AG09309 (cell line): ENCODE data around the gene STX17.

ENCODE experiments used
- DNase-seq: peaks from one replicate; pipeline ENCODE4 v3.0.0-alpha.2; 2010; ENCODE audit warnings: low read depth
- H3K4me3 ChIP-seq: 2 replicates; pipeline ENCODE4 v1.5.1; 2011; ENCODE audit warnings: mild to moderate bottlenecking, low read depth, low read length, moderate library complexity; ENCODE audit not compliant: control insufficient read depth
- TF ChIP-seq, protein P1 (sequence below): IDR thresholded peaks from 2 replicates; pipeline ENCODE4 v1.5.1; 2011; ENCODE audit warnings: mild to moderate bottlenecking, low read depth, low read length, inconsistent platforms; ENCODE audit not compliant: insufficient read depth, control insufficient read depth; ENCODE audit errors: missing control alignments

The STX17 gene

GRCh38 chr9:99878651-99879050 lies 27.8 kb upstream of the STX17 start:
- no peak overlapping the region for H3K4me3 ChIP-seq
- DNase-seq: no peak
- TF ChIP-seq, protein P1, sequence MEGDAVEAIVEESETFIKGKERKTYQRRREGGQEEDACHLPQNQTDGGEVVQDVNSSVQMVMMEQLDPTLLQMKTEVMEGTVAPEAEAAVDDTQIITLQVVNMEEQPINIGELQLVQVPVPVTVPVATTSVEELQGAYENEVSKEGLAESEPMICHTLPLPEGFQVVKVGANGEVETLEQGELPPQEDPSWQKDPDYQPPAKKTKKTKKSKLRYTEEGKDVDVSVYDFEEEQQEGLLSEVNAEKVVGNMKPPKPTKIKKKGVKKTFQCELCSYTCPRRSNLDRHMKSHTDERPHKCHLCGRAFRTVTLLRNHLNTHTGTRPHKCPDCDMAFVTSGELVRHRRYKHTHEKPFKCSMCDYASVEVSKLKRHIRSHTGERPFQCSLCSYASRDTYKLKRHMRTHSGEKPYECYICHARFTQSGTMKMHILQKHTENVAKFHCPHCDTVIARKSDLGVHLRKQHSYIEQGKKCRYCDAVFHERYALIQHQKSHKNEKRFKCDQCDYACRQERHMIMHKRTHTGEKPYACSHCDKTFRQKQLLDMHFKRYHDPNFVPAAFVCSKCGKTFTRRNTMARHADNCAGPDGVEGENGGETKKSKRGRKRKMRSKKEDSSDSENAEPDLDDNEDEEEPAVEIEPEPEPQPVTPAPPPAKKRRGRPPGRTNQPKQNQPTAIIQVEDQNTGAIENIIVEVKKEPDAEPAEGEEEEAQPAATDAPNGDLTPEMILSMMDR: no peak

DNA sequence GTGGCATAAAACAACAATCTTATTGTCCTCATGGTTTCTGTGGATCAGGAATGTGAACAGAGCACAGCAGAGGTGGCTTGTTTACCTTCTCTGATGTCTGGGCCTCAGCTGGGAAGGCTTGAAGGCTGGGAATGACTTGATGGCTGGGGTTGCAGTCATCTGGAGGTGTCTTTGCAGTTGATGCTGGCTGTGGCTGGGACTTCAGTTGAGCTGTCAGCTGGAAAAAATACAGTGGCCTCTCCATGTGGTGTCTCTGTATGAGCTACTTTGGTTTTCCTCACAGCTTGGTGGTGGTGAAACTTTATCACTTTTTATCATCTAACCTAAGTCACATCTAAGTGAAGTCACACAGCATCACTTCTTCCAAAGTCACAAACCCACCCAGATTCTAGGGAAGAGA lies 24.7 kb upstream of the STX17 start:
- TF ChIP-seq, protein P1: no peak
- no peak overlapping the region for H3K4me3 ChIP-seq
- DNase-seq: no peak

DNA sequence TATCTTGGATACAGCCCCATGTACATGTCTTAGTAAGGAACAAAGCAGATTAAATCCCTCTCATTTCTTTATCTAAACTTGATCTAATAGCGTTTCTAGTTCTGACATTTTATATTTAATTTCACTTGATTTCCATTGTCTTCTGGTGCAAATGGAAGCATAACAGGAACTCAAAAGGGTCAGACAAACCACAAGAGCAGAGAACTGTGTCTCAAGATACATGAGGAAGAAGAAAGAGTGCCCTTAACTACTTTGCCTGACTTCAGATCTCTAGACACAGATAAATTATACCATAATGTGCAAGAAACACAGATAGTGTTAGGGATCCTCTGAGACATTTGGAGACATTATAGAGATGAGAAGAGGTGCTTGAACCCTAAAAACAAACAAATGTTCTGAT lies 20.7 kb upstream of the STX17 start:
- no peak overlapping the region for H3K4me3 ChIP-seq
- no peak for DNase-seq
- TF ChIP-seq, protein P1: no peak

- DNase-seq: no peak
- H3K4me3 ChIP-seq: no peak overlapping the region
- TF ChIP-seq, protein P1: no peak
These were observed 17.3 kb upstream of the STX17 start for GRCh38 chr9:99889120-99889519.

GRCh38 chr9:99894826-99895225 lies 11.6 kb upstream of the STX17 start:
- TF ChIP-seq, protein P1: no peak
- no peak for DNase-seq
- H3K4me3 ChIP-seq: no peak overlapping the region

DNA sequence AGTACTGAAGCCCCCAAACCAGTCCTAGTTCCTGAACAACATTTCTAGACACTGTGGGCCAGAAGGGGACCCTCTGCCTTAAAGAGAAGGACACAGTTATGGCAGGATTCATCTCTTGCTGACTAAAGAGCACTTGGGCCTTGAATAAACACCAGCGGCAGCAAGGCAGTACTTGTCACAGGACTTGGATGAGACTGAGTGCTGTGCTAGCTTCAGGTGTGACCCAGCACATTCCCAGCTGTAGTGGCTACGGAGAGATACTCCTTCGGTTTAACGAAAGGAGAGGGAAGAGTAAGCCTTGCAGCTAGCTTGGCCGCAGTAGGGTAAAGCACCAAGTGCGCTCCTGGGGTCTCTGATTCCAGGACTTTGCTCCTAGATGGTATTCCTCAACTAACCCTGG lies 10.9 kb upstream of the STX17 start:
- TF ChIP-seq, protein P1: no peak
- no peak for DNase-seq
- no peak overlapping the region for H3K4me3 ChIP-seq

GRCh38 chr9:99896119-99896518 lies 10.3 kb upstream of the STX17 start:
- no peak for DNase-seq
- TF ChIP-seq, protein P1: no peak
- H3K4me3 ChIP-seq: no peak overlapping the region
